ENCODE measurements around the gene ACRBP.

DNA sequence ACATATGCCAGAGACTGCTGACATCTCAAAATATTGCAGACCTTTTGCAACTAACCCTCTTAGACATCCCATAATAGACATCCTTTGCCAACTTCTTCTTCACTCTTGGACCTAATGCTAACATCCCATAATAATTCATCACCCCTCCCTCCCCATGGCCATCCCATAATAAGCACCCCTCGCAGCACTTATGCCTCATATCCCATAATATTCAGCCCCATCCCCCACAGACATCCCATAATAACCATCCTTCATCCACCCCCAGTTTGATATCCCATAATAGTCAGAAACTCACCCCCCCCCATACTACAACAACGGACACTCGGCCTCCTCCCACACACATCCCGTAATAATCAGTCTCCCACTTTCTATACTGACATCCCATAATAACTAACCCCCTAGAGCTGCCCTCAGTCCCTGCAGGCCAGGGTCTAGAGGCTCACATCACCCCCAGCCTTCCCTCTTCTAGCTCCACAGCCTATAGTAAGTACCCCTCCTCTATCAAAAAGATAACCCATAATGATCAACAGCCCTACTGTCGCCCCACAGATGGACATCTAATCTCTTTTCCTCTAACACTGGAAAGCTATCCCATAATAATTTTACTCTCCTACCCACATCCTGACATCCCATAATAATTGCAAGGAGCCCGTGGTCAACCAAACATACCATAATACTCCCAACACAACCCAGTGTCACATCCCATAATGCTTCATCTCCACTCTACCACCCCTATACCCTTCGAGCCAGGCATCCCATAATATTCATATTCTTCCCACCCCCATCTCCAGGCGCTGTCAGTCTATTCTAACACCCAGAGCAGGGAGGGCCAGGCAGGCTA, 39.3 kb downstream of the ACRBP start:
- TF ChIP-seq, protein P1, sequence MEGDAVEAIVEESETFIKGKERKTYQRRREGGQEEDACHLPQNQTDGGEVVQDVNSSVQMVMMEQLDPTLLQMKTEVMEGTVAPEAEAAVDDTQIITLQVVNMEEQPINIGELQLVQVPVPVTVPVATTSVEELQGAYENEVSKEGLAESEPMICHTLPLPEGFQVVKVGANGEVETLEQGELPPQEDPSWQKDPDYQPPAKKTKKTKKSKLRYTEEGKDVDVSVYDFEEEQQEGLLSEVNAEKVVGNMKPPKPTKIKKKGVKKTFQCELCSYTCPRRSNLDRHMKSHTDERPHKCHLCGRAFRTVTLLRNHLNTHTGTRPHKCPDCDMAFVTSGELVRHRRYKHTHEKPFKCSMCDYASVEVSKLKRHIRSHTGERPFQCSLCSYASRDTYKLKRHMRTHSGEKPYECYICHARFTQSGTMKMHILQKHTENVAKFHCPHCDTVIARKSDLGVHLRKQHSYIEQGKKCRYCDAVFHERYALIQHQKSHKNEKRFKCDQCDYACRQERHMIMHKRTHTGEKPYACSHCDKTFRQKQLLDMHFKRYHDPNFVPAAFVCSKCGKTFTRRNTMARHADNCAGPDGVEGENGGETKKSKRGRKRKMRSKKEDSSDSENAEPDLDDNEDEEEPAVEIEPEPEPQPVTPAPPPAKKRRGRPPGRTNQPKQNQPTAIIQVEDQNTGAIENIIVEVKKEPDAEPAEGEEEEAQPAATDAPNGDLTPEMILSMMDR (IDR thresholded peaks at IDR 0.05): no peak
- TF ChIP-seq, protein P2, sequence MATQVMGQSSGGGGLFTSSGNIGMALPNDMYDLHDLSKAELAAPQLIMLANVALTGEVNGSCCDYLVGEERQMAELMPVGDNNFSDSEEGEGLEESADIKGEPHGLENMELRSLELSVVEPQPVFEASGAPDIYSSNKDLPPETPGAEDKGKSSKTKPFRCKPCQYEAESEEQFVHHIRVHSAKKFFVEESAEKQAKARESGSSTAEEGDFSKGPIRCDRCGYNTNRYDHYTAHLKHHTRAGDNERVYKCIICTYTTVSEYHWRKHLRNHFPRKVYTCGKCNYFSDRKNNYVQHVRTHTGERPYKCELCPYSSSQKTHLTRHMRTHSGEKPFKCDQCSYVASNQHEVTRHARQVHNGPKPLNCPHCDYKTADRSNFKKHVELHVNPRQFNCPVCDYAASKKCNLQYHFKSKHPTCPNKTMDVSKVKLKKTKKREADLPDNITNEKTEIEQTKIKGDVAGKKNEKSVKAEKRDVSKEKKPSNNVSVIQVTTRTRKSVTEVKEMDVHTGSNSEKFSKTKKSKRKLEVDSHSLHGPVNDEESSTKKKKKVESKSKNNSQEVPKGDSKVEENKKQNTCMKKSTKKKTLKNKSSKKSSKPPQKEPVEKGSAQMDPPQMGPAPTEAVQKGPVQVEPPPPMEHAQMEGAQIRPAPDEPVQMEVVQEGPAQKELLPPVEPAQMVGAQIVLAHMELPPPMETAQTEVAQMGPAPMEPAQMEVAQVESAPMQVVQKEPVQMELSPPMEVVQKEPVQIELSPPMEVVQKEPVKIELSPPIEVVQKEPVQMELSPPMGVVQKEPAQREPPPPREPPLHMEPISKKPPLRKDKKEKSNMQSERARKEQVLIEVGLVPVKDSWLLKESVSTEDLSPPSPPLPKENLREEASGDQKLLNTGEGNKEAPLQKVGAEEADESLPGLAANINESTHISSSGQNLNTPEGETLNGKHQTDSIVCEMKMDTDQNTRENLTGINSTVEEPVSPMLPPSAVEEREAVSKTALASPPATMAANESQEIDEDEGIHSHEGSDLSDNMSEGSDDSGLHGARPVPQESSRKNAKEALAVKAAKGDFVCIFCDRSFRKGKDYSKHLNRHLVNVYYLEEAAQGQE (IDR thresholded peaks at IDR 0.05; ENCODE audit: insufficient read depth in 1 of 2, low read depth in 2 of 2, low read length in 1 of 2): no peak
- TF ChIP-seq TCF7L2 (IDR thresholded peaks at IDR 0.05; ENCODE audit: low read depth, low read length) (no peak), POLR2AphosphoS5 (IDR thresholded peaks at IDR 0.05; ENCODE audit: low read depth, low read length) (no peak)

All from Panc1 (cell line).